Measurements from ENCODE around the gene ZXDC. TPM values are rescaled to one million over a fixed set of nuclear protein-coding genes. Genes with fewer than 3 reads are reported as not detected.

Gene ZXDC
- total RNA-seq, 1 donor from 2014 or later = 36.8 TPM

DNA sequence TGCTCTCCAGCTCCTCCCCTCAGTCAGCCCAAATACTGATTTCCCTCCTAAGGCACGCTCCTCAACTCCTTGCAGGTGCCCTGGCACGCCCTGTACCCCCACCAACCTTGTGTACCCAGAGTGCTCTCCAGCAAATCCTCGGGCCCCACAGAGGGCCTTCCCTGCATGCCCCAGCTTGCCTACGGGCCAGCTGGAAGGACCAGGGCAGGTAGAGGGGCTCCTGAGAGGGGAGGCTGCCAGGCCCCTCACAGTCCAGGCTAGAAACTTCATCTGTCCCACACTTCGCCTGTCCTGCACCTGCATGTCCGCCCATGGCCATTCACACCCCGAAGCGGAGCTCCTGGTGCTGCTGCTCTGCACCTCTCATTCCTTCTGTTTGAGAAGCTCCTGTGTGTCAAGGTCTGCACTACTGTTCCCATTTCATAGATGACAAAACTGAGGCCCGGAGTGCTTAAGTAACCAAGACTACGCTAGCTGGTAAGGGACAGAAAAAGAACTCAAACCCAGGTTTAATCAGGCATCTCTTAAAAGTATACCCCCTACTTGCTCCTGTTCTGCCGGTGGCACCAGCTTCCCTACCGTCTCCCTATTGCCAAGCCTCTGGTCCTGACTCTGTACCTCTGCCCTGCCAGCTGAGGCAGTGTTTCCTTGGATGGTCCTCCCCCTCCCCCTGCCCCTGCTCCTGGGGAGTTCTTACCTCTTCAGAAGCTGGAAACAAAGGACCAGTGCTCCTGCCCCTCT is 35.6 kb downstream of the ZXDC start:
- intact Hi-C loops (cut with DNase I) = no loop called here

DNA sequence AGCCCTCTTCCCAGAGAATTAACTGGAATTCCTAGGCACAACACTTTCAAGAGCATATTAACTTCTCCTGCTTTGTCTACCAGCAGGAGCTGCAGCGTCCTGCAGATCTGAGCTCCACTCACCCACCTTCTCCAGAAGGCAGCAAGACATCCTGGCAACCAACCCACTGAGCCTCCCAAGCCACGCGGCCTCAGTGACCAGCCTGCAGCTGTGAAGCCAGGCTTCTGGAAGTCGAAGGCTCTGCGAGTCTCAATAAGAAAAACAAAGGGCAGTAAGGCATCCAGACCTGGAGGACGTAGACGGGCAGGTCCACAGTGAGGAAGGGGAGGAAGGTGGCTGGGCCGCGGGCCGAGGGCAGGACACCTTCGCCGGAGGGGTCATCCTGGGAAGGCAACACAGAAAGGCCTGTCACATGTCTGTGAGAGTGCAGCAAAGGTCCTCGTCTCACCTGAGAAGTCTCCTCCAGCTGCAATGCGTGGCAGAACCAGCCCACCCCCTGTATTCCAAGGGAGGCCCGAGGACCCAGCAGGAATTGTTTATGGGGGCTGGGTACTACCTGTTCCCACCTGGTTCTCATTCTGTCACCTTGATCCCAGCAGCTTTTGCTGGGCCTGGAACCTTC is 36.2 kb downstream of the ZXDC start:
- DNase-seq (ENCODE audit: extremely low spot score in 2 of 2) = peak in 1 of 2 donors; percentile 49
- Histone ChIP-seq H3K4me1 (no peaks in the 10 kb centered on the region), H3K27ac (no peak overlapping the region), H3K4me3 (no peak overlapping the region), H3K27me3 (no peaks in the 10 kb centered on the region), H3K9me3 (no peaks in the 10 kb centered on the region), H3K36me3 (peaks cover 0 to 20% of the 10 kb centered on the region in 2 donors)
- no peak for TF ChIP-seq POLR2A (IDR thresholded peaks at IDR 0.05)
- no peak for TF ChIP-seq POLR2AphosphoS5 (IDR thresholded peaks at IDR 0.05; ENCODE audit: insufficient read depth in 1 of 2, low read depth in 1 of 2)
- TF ChIP-seq, protein P1, sequence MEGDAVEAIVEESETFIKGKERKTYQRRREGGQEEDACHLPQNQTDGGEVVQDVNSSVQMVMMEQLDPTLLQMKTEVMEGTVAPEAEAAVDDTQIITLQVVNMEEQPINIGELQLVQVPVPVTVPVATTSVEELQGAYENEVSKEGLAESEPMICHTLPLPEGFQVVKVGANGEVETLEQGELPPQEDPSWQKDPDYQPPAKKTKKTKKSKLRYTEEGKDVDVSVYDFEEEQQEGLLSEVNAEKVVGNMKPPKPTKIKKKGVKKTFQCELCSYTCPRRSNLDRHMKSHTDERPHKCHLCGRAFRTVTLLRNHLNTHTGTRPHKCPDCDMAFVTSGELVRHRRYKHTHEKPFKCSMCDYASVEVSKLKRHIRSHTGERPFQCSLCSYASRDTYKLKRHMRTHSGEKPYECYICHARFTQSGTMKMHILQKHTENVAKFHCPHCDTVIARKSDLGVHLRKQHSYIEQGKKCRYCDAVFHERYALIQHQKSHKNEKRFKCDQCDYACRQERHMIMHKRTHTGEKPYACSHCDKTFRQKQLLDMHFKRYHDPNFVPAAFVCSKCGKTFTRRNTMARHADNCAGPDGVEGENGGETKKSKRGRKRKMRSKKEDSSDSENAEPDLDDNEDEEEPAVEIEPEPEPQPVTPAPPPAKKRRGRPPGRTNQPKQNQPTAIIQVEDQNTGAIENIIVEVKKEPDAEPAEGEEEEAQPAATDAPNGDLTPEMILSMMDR (IDR thresholded peaks at IDR 0.05) = no peak
- intact Hi-C loops (cut with DNase I) = no loop called here

More for the DNA sequence above, 35.6 kb downstream of the ZXDC start:
- H3K4me1 ChIP-seq = no peaks in the 10 kb centered on the region
- DNase-seq (ENCODE audit: extremely low spot score in 2 of 2) = peak in 1 of 2 donors; percentile 64
- H3K27me3 ChIP-seq = no peaks in the 10 kb centered on the region
- H3K4me3 ChIP-seq = no peak overlapping the region
- TF ChIP-seq POLR2A (IDR thresholded peaks at IDR 0.05) (no peak), POLR2AphosphoS5 (IDR thresholded peaks at IDR 0.05; ENCODE audit: insufficient read depth in 1 of 2, low read depth in 1 of 2) (no peak)
- TF ChIP-seq, protein P1 (IDR thresholded peaks at IDR 0.05) = no peak
- no peak overlapping the region for H3K27ac ChIP-seq
- peaks cover 0 to 20% of the 10 kb centered on the region in 2 donors for H3K36me3 ChIP-seq
- no peaks in the 10 kb centered on the region for H3K9me3 ChIP-seq

DNA sequence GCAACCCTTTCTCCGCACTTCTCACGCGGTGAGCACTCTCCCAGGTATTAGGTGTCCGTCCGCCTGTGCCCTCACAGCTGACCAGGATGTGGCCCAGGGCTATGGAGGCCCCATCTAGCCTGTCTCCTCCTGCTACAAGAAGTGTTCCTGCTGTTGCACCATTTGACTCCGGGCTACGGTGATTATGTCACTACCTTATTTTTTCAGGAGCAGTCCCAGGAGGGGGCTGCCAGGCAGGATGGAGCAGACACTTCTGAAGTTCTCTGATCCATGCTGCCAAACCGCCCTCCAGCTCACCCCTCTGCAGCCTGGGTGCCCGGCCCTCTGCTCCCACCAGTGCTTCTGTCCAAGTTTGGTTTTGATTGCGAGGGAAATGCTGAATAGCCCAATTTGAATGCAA is 36.9 kb downstream of the ZXDC start:
- H3K4me1 ChIP-seq = no peaks in the 10 kb centered on the region
- no peak for TF ChIP-seq POLR2AphosphoS5 (IDR thresholded peaks at IDR 0.05; ENCODE audit: insufficient read depth in 1 of 2, low read depth in 1 of 2)
- TF ChIP-seq, protein P1 (IDR thresholded peaks at IDR 0.05) = no peak
- TF ChIP-seq POLR2A (IDR thresholded peaks at IDR 0.05) = no peak
- H3K27ac ChIP-seq = no peak overlapping the region
- H3K9me3 ChIP-seq = no peaks in the 10 kb centered on the region
- H3K27me3 ChIP-seq = no peaks in the 10 kb centered on the region
- H3K36me3 ChIP-seq = peaks cover 0 to 20% of the 10 kb centered on the region in 2 donors
- H3K4me3 ChIP-seq = no peak overlapping the region
- intact Hi-C loops (cut with DNase I) = no loop called here
- peak in 1 of 2 donors; percentile 18 for DNase-seq (ENCODE audit: extremely low spot score in 2 of 2)

DNA sequence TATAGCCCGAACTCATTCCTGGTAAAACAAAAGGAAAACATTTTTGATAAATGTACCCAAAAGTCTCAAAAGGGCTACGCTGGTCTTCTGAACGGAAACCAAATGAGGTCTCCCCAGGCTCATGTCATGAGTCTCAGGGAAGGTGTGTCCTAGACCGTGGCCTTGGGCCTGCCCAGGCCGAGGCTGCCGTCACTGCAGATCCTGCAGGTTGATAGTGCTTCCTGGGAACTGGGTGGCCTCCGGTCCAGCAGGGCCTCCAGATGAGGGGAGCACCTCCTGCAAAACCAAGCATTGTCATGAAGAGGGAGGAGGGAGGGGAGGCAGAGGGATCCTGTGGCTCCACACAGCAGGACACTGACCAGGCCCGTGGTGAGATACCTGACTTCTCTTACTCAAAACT is 37.5 kb downstream of the ZXDC start:
- DNase-seq (ENCODE audit: extremely low spot score in 2 of 2) = no peak
- Histone ChIP-seq H3K9me3 (no peaks in the 10 kb centered on the region), H3K27ac (no peak overlapping the region), H3K27me3 (no peaks in the 10 kb centered on the region), H3K36me3 (peaks cover 0 to 20% of the 10 kb centered on the region in 2 donors), H3K4me3 (no peak overlapping the region), H3K4me1 (no peaks in the 10 kb centered on the region)
- TF ChIP-seq, protein P1 (IDR thresholded peaks at IDR 0.05) = no peak
- TF ChIP-seq POLR2AphosphoS5 (IDR thresholded peaks at IDR 0.05; ENCODE audit: insufficient read depth in 1 of 2, low read depth in 1 of 2) (no peak), POLR2A (IDR thresholded peaks at IDR 0.05) (no peak)
- intact Hi-C loops (cut with DNase I) = no loop called here
